NCI-H2196 treated with DMSO at 0.1 percent for 48 hours (cell line): ENCODE measurements around the gene DDX52.
"Not testable (repeated sequence)": the region's sequence is repeated elsewhere in the genome, so short reads cannot be mapped to it uniquely, and the experiment has no call there.

Source experiments
- DNase-seq: peaks from one replicate; lab custom pipeline; 2025; ENCODE audit not compliant: unreplicated experiment; lab: John Stamatoyannopoulos, UW

Gene DDX52

DNA sequence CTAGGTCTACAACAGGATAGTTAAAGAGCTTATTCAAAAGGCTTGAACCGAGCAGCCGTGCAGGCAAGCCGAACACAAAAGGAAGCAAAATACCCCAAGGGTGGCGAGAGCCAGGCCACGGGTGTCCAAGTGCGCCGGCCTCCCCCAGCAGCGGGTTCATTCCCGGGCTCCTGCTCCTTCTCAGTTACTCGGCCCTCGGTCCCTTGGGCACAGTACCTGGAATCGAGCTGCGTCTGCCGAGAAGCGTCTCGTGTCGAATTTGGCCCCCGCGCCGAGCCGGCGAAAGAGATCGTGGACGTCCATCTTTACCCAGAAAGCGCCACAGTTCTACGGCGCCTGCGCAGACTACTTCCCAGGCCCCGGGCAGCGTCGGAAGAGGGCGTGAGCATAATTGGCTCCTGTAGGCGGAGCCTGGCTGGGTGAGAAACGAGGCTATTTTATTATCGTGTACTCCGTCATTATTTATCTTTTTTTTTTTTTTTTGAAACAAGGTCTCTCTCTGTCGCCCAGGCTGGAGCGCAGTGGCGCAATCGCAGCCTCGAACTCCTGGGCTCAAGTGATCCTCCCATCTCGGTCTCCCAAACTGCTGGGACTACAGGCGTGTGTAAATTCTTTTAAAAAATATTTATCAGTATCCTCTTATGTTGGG, at the start of gene DDX52:
Gene DDX52 (minus strand): TSS at position 329 of the 649 bp plus-strand sequence. CDS start 26 bp downstream, at position 303.
- DNase-seq: peak; percentile 57

GRCh38 chr17:37691807-37692206, 48.6 kb upstream of the DDX52 start:
- no peak for DNase-seq

DNA sequence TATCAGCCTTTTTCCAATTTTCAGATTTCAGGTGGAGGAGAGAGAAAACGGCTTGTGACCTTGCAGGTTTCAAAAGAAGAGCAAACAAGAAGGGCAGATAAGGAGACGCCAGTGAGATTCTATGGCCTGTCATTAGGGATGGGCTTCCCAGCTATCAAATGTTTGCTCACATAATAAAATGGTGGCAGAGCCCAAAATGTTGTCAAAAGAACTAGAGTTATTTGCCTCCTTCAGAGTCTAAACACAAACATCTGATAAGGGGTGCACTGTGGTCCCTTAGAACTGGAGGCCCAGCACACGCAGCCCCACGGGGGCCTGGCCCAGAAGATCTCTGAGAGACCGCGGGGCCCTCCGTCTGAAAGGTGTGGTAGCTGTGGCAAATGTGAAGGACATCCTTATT, 46.1 kb upstream of the DDX52 start:
- no peak for DNase-seq

DNA sequence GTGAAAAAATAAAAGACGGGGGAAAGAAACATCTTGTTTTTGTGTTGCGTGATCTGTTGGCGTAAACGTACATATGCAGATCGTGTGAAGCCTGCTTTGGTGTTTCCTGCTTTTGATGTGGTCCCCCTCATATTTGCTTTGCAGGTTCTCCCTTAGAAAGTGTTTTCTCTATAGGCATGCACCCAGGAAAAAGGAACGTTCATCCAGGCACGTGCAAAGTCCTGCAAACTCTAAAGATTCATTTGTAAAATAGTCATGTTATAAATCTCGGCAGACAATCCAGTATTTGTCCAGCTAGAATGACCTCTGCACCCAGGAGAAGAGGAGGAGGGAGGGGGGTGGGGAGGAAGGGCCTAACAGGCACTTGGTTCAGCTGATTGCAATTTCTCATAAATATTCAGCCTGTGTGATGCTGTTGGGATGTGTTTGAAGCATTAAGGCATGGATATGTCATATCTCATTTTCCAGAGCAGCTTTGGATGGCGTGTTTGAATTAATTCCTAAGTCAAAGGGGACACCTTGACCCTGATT, 40.3 kb upstream of the DDX52 start:
- no peak for DNase-seq

DNA sequence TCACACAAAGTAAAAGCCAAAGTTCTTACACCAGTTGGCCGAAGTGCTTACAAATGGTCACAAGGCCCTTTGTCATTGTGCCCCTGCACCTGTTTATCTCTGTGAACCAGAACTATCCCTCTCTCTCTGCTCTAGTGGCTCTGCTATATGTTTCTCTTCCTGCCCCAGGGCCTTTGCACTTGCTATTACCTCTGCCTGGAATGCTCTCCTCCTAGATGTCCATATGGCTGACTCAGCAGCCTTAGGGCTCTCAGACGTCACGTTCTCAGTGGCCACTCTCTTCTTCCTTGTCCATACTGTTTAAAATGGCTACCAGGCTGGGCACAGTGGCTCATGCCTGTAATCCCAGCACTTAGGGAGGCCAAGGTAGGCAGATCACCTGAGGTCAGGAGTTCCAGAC, 38.8 kb upstream of the DDX52 start:
- DNase-seq: no peak

- DNase-seq: not testable (repeated sequence)
Observed at GRCh38 chr17:37679995-37680394, 36.7 kb upstream of the DDX52 start.

- no peak for DNase-seq
Observed at GRCh38 chr17:37678036-37678435, 34.8 kb upstream of the DDX52 start.

GRCh38 chr17:37677021-37677420, 33.8 kb upstream of the DDX52 start:
- DNase-seq: no peak

- DNase-seq: no peak
Observed at GRCh38 chr17:37676115-37676925, 33.1 kb upstream of the DDX52 start.

- DNase-seq: no peak
Observed at GRCh38 chr17:37674511-37674910, 31.3 kb upstream of the DDX52 start.

DNA sequence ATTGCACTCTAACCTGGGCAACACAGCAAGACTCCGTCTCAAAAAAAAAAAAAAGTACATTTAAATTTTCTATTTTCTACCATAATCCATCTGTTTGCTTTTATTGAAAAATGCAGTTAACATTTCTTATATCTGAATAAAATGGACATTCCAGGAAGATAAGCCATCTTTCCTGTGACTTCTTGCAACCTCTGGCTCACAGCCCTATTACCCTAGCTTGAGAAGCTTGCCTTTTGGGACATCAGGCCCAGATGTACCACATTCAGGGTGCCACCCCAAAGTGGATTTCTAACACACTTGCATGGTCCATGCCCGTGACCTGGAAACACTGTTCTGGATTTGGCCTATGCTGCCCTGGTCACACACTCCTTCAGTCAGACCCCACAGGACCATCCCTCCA, 30.1 kb upstream of the DDX52 start:
- DNase-seq: no peak

- DNase-seq: no peak
Observed at GRCh38 chr17:37672548-37673078, 29.4 kb upstream of the DDX52 start.

- no peak for DNase-seq
Observed at GRCh38 chr17:37671824-37672547, 28.7 kb upstream of the DDX52 start.

DNA sequence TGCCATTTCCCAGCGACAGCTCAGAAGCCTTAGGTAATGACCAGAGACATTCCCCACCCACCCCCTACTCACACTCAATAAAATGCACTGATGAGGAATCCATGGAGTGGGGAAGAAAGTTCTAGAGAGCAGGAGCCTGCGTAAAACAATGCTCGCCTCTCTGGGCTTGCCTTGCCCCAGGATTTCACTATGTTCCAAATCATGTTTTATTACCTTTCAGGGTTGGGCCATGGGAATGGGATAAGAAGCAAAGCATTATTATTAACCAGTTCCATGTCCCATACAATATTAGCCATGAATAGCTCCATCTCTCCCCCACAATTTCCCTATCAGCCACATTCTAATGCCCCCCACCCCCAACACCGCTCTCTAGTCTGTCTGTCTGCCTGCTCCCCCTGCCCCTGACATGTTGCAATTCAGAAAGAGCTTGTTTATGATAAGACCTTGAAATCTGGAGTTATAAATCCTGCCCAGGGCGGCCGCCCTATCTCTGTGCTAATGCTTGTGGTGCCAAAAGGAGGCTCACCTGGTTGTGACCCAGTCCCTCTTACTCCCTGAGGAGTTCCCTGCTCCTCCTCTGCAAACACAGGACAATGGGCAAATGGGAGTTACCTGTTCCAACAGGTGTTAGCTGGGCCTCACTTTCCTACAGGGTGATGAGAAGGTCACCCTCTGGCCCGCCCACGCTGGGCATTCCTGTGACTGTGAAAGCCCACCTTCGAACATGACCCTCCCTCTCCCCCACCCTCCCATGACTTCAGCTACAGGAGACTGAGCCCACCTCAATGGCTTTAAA, 28.0 kb upstream of the DDX52 start:
- no peak for DNase-seq

- no peak for DNase-seq
Observed at GRCh38 chr17:37667039-37667438, 23.8 kb upstream of the DDX52 start.

- no peak for DNase-seq
Observed at GRCh38 chr17:37664214-37664613, 21.0 kb upstream of the DDX52 start.

DNA sequence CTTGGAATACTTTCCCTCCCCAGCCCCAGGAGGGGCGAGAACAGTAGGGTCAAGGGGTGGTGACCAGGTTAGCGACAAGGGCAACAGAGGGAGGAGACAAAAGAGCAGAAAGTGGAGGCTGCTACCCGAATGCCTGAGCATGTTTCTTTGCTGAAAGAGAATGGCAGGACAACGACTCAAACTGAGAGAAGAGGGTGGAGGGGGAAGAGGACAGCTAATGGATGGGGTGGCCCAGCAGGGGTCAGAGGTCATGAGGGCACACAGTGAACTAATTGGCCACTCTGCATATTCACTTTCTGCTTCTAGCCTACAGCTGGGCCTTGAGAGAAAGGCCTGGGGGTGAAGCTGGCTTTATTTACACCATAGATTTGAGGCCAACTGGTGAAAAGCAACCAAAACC, 19.1 kb upstream of the DDX52 start:
- DNase-seq: no peak

- no peak for DNase-seq
Observed at GRCh38 chr17:37661400-37662014, 18.3 kb upstream of the DDX52 start.

DNA sequence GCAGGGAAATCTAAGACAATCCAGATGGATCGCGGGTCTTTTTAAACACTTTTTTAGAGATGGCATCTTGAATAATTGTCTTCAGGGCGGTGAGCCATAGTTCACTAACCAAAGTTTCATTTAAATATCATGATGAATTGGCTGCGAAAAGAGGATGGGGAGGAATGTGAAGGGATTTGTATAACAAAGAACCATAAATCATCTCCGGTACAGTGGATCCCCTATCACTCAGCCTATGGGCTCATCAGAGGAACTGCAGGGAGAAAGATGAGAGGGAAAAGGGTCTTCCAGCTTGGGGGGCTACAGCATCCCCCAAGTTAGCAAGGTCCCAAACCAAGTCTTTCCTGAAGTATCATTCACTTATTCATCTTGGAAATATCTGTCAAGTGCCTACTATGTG, 16.7 kb upstream of the DDX52 start:
- DNase-seq: no peak

- DNase-seq: no peak
Observed at GRCh38 chr17:37657202-37657601, 14.0 kb upstream of the DDX52 start.
